Measurements from ENCODE around the gene ING3.

The ING3 gene

GRCh38 chr7:121026577-121027111 lies 76.1 kb downstream of the ING3 start:
- DNase-seq (ENCODE audit: low read depth, low spot score) = no peak
